ENCODE results near the gene PFDN6. TPM values are rescaled to one million over a fixed set of nuclear protein-coding genes. Genes with fewer than 3 reads are reported as not detected.

The PFDN6 gene
- total and polyA plus RNA-seq, 9 of the 15 experiments (the other 6 are each of a cell fraction or from before 2014, with no cell fraction given): 6.8 to 475 (median 216) TPM

GRCh38 chr6:33320315-33321181, 31.1 kb downstream of the PFDN6 start (continued):
- TF ChIP-seq FOXO4 (CRISPR knock-in tag; IDR thresholded peaks at IDR 0.05): no peak
- no peak for TF ChIP-seq HSF4 (CRISPR knock-in tag; IDR thresholded peaks at IDR 0.05; ENCODE audit: borderline replicate concordance)
- TF ChIP-seq SMAD1 (IDR thresholded peaks at IDR 0.05; ENCODE audit: low read depth, low read length, partially characterized antibody): no peak
- TF ChIP-seq PHF20 (IDR thresholded peaks at IDR 0.05; ENCODE audit: partially characterized antibody): no peak
- no peak for TF ChIP-seq E2F8 (IDR thresholded peaks at IDR 0.05; ENCODE audit: low read depth, partially characterized antibody)
- no peak for TF ChIP-seq NEUROD1 (IDR thresholded peaks at IDR 0.05; ENCODE audit: borderline replicate concordance, low read depth, low read length, partially characterized antibody)
- TF ChIP-seq ZC3H4 (CRISPR knock-in tag; IDR thresholded peaks at IDR 0.05; ENCODE audit: borderline replicate concordance): no peak
- no peak; the same call in 1 of the 2 replicates for TF ChIP-seq NR2C2 (CRISPR knock-in tag; IDR thresholded peaks at IDR 0.05)
- TF ChIP-seq NR2C2 (tag; IDR thresholded peaks at IDR 0.05): peak; percentile 90
- no peak for TF ChIP-seq PPARD (CRISPR knock-in tag; IDR thresholded peaks at IDR 0.05)
- no peak for TF ChIP-seq CREB1 (IDR thresholded peaks at IDR 0.05)
- TF ChIP-seq CREB1 (CRISPR knock-in tag; IDR thresholded peaks at IDR 0.05): peak; percentile 48; the same call in 1 of the 2 replicates
- TF ChIP-seq ESRRB (CRISPR knock-in tag; IDR thresholded peaks at IDR 0.05; ENCODE audit: borderline replicate concordance): no peak
- no peak for TF ChIP-seq ETS2 (tag; IDR thresholded peaks at IDR 0.05; ENCODE audit: borderline replicate concordance, poor library complexity, severe bottlenecking)
- no peak for TF ChIP-seq ZNF197 (CRISPR knock-in tag; IDR thresholded peaks at IDR 0.05; ENCODE audit: low read depth)
- TF ChIP-seq TBL1XR1 (IDR thresholded peaks at IDR 0.05; ENCODE audit: low read length in 2 of 2): no peak
- no peak for TF ChIP-seq NCOR1 (IDR thresholded peaks at IDR 0.05)
- TF ChIP-seq KDM5B (IDR thresholded peaks at IDR 0.05; ENCODE audit: insufficient replicate concordance, low read depth, low read length): peak; percentile 48
- no peak for TF ChIP-seq SIN3A (IDR thresholded peaks at IDR 0.05; ENCODE audit: borderline replicate concordance in 2 of 2, control insufficient read depth in 1 of 2, low read depth in 2 of 2, low read length in 2 of 2)
- TF ChIP-seq ZBTB33 (CRISPR knock-in tag; IDR thresholded peaks at IDR 0.05): peak; percentile 100
- no peak for TF ChIP-seq POU5F1 (IDR thresholded peaks at IDR 0.05; ENCODE audit: borderline replicate concordance, low read depth, low read length, partially characterized antibody)

All from K562 (cell line).